ENCODE measurements around the gene MYO7A.

DNA sequence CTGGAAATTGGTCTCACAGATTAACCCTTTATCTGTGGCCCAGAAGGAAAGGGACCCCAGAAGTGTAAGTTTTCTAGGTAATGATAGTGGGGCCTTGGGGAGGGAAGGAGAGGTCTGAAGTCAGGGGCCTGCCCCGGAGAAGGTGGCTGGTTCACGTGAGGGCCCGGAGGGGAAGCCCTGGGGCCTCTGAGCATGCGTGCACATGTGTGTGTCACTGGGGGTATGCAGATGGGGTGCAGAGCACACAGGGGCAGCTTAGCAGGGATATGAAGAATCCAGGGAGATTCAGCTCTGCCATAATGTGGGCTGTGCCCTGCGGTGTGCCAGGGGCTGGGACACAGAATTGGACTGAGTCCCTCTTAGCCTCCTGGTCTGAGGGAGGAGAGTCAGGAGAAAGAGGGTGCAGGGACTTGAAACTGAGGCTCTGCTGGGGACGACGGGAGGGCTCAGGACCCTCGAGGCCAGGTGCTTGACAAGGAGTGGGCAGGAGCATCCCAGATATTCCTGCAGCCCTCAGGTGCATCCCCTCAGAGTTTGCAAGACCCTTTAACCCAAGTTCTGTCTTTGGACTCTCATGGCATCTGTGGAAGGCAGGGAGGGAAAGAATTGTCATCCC lies 15.5 kb downstream of the MYO7A start:
- no peak for TF ChIP-seq EZH2 (IDR thresholded peaks at IDR 0.05; ENCODE audit: low read length)
- TF ChIP-seq, protein P1, sequence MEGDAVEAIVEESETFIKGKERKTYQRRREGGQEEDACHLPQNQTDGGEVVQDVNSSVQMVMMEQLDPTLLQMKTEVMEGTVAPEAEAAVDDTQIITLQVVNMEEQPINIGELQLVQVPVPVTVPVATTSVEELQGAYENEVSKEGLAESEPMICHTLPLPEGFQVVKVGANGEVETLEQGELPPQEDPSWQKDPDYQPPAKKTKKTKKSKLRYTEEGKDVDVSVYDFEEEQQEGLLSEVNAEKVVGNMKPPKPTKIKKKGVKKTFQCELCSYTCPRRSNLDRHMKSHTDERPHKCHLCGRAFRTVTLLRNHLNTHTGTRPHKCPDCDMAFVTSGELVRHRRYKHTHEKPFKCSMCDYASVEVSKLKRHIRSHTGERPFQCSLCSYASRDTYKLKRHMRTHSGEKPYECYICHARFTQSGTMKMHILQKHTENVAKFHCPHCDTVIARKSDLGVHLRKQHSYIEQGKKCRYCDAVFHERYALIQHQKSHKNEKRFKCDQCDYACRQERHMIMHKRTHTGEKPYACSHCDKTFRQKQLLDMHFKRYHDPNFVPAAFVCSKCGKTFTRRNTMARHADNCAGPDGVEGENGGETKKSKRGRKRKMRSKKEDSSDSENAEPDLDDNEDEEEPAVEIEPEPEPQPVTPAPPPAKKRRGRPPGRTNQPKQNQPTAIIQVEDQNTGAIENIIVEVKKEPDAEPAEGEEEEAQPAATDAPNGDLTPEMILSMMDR (optimal IDR thresholded peaks at IDR 0.05 in 1 of 3, IDR thresholded peaks at IDR 0.05 in 1 of 3, conservative IDR thresholded peaks at IDR 0.05 in 1 of 3; ENCODE audit: extremely low read depth in 1 of 3, insufficient read depth in 2 of 3, low read length in 3 of 3), result no peak

All from keratinocyte (primary cell).